Left lung (tissue), 10 donors: Measurements from ENCODE around the gene CTDSP2. TPM values are rescaled to one million over a fixed set of nuclear protein-coding genes. Genes with fewer than 3 reads are reported as not detected.
"Not testable (repeated sequence)": the region's sequence is repeated elsewhere in the genome, so short reads cannot be mapped to it uniquely, and the experiment has no call there.

ENCODE experiments used
- ATAC-seq: fragments of 200-7000 bp; cut with Tn5 transposase; one replicate; pipeline ENCODE4 v1.9.1; 2020; ENCODE audit warnings: moderate library complexity
- DNase-seq, 4 donors: peaks; one replicate each; pipeline ENCODE4 v3.0.0-alpha.2; 2013 to 2020
- H3K27ac ChIP-seq, 2 donors: fragments of 200-600 bp; sonication (generic) in 1 of 2; one replicate each; pipeline versions ENCODE4 v1.5.0 to v1.8.0; 2020 to 2021
- H3K27me3 ChIP-seq, 2 donors: fragments of 200-600 bp; sonication (generic) in 1 of 2; one replicate each; pipeline versions ENCODE4 v1.5.0 to v1.8.0; 2020 to 2021
- H3K36me3 ChIP-seq, 2 donors: fragments of 200-600 bp; sonication (generic) in 1 of 2; one replicate each; pipeline versions ENCODE4 v1.5.0 to v1.8.0; 2020 to 2021
- H3K4me1 ChIP-seq, 2 donors: fragments of 200-600 bp; one replicate each; pipeline ENCODE4 v1.8.0; 2021
- H3K4me3 ChIP-seq, 2 donors: fragments of 200-600 bp; sonication (generic) in 1 of 2; one replicate each; pipeline versions ENCODE4 v1.5.0 to v1.8.0; 2020 to 2021; ENCODE audit warnings: mild to moderate bottlenecking in 1 of 2
- H3K9me3 ChIP-seq, 2 donors: fragments of 200-600 bp; sonication (generic) in 1 of 2; one replicate each; pipeline versions ENCODE4 v1.5.0 to v1.8.0; 2020 to 2021
- CTCF ChIP-seq, 2 donors: fragments of 200-600 bp; sonication (generic) in 1 of 2; IDR thresholded peaks; one replicate each; pipeline versions ENCODE4 v1.5.0 to v1.8.0; 2021; ENCODE audit warnings: antibody characterized with exemption in 2 of 2
- intact Hi-C, 2 donors: fragments of 100-400 bp; cut with DNase I; formaldehyde crosslinking; loops; one replicate each; pipeline versions ENCODE4 v1.11.2 to v1.14.2; 2022
- polyA plus RNA-seq, 6 donors: library from polyadenylated mRNA; unstranded; fragments of 120-200 nt; gene quantifications; one replicate each; pipeline ENCODE4 v1.2.1, GENCODE V29; 2013; ENCODE audit not compliant: insufficient read length in 6 of 6
- total RNA-seq, 2 donors: library from RNA; stranded (reverse); fragmentation: NEBNext Ultra II Directional; extraction: Animal tissue kit (Norgen Biotek cat#: 25700); gene quantifications; one replicate each; pipeline ENCODE4 v1.2.1, GENCODE V29; 2021
- donor health status: DM: no; HTN: yes; CAD: no.
- donor health status: DM: no; HTN: no; CAD: no.

Gene CTDSP2
- total and polyA plus RNA-seq, 8 donors: 179 to 321 (median 283) TPM

- no peak overlapping the region for H3K27ac ChIP-seq
Observed at GRCh38 chr12:57775044-57775443, 71.5 kb downstream of the CTDSP2 start.

GRCh38 chr12:57774634-57775033 is 71.9 kb downstream of the CTDSP2 start:
- Histone ChIP-seq H3K36me3 (peaks cover 0 to 12% of the 10 kb centered on the region in 2 donors), H3K4me1 (peaks cover 5 to 44% of the 10 kb centered on the region in 2 donors)
- ATAC-seq, H3K27ac ChIP-seq, DNase-seq, H3K4me3 ChIP-seq, intact Hi-C loops, H3K9me3 ChIP-seq, H3K27me3 ChIP-seq: not testable (repeated sequence)

More at GRCh38 chr12:57775044-57775443, 71.5 kb downstream of the CTDSP2 start:
- intact Hi-C loops: no loop called here
- peaks cover 0 to 8% of the 10 kb centered on the region in 2 donors for H3K36me3 ChIP-seq
- DNase-seq (no peak), ATAC-seq (no peak)
- TF ChIP-seq CTCF (IDR thresholded peaks at IDR 0.05): no peak
- no peaks in the 10 kb centered on the region for H3K27me3 ChIP-seq
- H3K9me3 ChIP-seq: no peaks in the 10 kb centered on the region
- H3K4me1 ChIP-seq: peaks cover 5 to 44% of the 10 kb centered on the region in 2 donors
- no peak overlapping the region for H3K4me3 ChIP-seq

- ATAC-seq (peak; percentile 76), DNase-seq (peak; percentile 57 to 90 (median 69))
- no peak for TF ChIP-seq CTCF (IDR thresholded peaks at IDR 0.05)
- H3K4me1 ChIP-seq: peaks cover 5 to 44% of the 10 kb centered on the region in 2 donors
- H3K9me3 ChIP-seq: no peaks in the 10 kb centered on the region
- peaks cover 0 to 28% of the 10 kb centered on the region in 2 donors for H3K36me3 ChIP-seq
- H3K27ac ChIP-seq: peak within 1 kb of the TSS; percentile 88 to 92
- H3K4me3 ChIP-seq: peak within 1 kb of the TSS; percentile 76 to 79
- peaks cover 0 to 2% of the 10 kb centered on the region in 2 donors for H3K27me3 ChIP-seq
- intact Hi-C loops: no loop called here
Observed at GRCh38 chr12:57772429-57773322, 73.9 kb downstream of the CTDSP2 start, which contains the start of gene EEF1AKMT3. Gene EEF1AKMT3, plus strand, starts transcription at chr12:57772614. Its CDS starts 111 bp downstream, at chr12:57772725.

GRCh38 chr12:57771873-57772428 is 74.6 kb downstream of the CTDSP2 start, which contains the start of gene METTL1:
Gene METTL1, minus strand, starts transcription at chr12:57772105. Its CDS starts 22 bp downstream, at chr12:57772083.
- DNase-seq (peak; percentile 95 to 98 (median 96)), ATAC-seq (peak; percentile 95)
- intact Hi-C loops: no loop called here
- Histone ChIP-seq H3K4me1 (peaks cover 9 to 50% of the 10 kb centered on the region in 2 donors), H3K36me3 (peaks cover 0 to 28% of the 10 kb centered on the region in 2 donors), H3K27me3 (peaks cover 0 to 9% of the 10 kb centered on the region in 2 donors), H3K9me3 (no peaks in the 10 kb centered on the region), H3K4me3 (peak within 1 kb of the TSS; percentile 76 to 79), H3K27ac (peak within 1 kb of the TSS; percentile 88 to 92)
- TF ChIP-seq CTCF (IDR thresholded peaks at IDR 0.05): no peak

GRCh38 chr12:57771236-57771872 is 75.2 kb downstream of the CTDSP2 start:
- Histone ChIP-seq H3K27ac (peak overlapping the region; percentile 88 to 92), H3K4me3 (peak overlapping the region; percentile 76 to 79), H3K9me3 (no peaks in the 10 kb centered on the region), H3K36me3 (peaks cover 0 to 28% of the 10 kb centered on the region in 2 donors), H3K4me1 (peaks cover 15 to 56% of the 10 kb centered on the region in 2 donors), H3K27me3 (peaks cover 1 to 15% of the 10 kb centered on the region in 2 donors)
- ATAC-seq (peak; percentile 73), DNase-seq (peak in 3 of 4 donors; percentile 91 to 95 (median 91))
- no peak for TF ChIP-seq CTCF (IDR thresholded peaks at IDR 0.05)
- intact Hi-C loops: no loop called here
